GM18507 (cell line): Measurements from ENCODE around the gene SLC30A7.
A peak's percentile ranks its signal among the peaks of the same experiment; 100 is the strongest.
"Not testable (repeated sequence)": the region's sequence is repeated elsewhere in the genome, so short reads cannot be mapped to it uniquely, and the experiment has no call there.

Source experiments
- DNase-seq: peaks from one replicate; pipeline ENCODE4 v3.0.0; 2011; ENCODE audit warnings: low read depth; ENCODE audit not compliant: insufficient read length; ENCODE audit errors: extremely low spot score
- FAIRE-seq: peaks from 2 replicates; lab custom pipeline; 2011; peaks lifted over from hg19 to GRCh38; lab: Jason Lieb, UNC

SLC30A7 gene

GRCh38 chr1:100883963-100884362 is 11.9 kb upstream of the SLC30A7 start:
- FAIRE-seq: no peak

GRCh38 chr1:100889007-100889406 is 6.9 kb upstream of the SLC30A7 start:
- not testable (repeated sequence) for DNase-seq, FAIRE-seq

More at GRCh38 chr1:100883963-100884362, 11.9 kb upstream of the SLC30A7 start:
- no peak for DNase-seq

- not testable (repeated sequence) for FAIRE-seq, DNase-seq
Observed at GRCh38 chr1:100889869-100890482, 5.9 kb upstream of the SLC30A7 start.

- no peak for DNase-seq
- no peak for FAIRE-seq
Observed at GRCh38 chr1:100891380-100891779, 4.5 kb upstream of the SLC30A7 start.

GRCh38 chr1:100892554-100892953 is 3.3 kb upstream of the SLC30A7 start:
- FAIRE-seq (no peak), DNase-seq (no peak)

- FAIRE-seq (no peak), DNase-seq (no peak)
Observed at GRCh38 chr1:100893718-100894117, 2.2 kb upstream of the SLC30A7 start.

GRCh38 chr1:100894603-100895539 is 1.0 kb upstream of the SLC30A7 start, which contains the start of gene EXTL2:
Gene EXTL2, minus strand, starts transcription at chr1:100894842. Its CDS starts 6,085 bp downstream, at chr1:100888757.
- peak; percentile 69 for FAIRE-seq

GRCh38 chr1:100896481-100896982 is 642 bp downstream of the SLC30A7 start:
- DNase-seq: no peak

More at GRCh38 chr1:100894603-100895539, 1.0 kb upstream of the SLC30A7 start, which contains the start of gene EXTL2:
- peak; percentile 50 for DNase-seq

GRCh38 chr1:100902365-100902764 is 6.5 kb downstream of the SLC30A7 start:
- no peak for DNase-seq
- no peak for FAIRE-seq

More at GRCh38 chr1:100896481-100896982, 642 bp downstream of the SLC30A7 start:
- peak; percentile 75 for FAIRE-seq

- FAIRE-seq (no peak), DNase-seq (no peak)
Observed at GRCh38 chr1:100903777-100904176, 7.9 kb downstream of the SLC30A7 start.

GRCh38 chr1:100904528-100904927 is 8.6 kb downstream of the SLC30A7 start:
- FAIRE-seq: no peak
- no peak for DNase-seq

- DNase-seq (no peak), FAIRE-seq (no peak)
Observed at GRCh38 chr1:100905181-100905580, 9.3 kb downstream of the SLC30A7 start.

- DNase-seq (no peak), FAIRE-seq (no peak)
Observed at GRCh38 chr1:100907887-100908286, 12.0 kb downstream of the SLC30A7 start.

- no peak for FAIRE-seq
- DNase-seq: no peak
Observed at GRCh38 chr1:100909018-100909417, 13.1 kb downstream of the SLC30A7 start.

GRCh38 chr1:100912019-100912418 is 16.1 kb downstream of the SLC30A7 start:
- DNase-seq (no peak), FAIRE-seq (peak; percentile 33)

- DNase-seq (no peak), FAIRE-seq (peak; percentile 87)
Observed at GRCh38 chr1:100921110-100921706, 25.3 kb downstream of the SLC30A7 start.

GRCh38 chr1:100924212-100924611 is 28.3 kb downstream of the SLC30A7 start:
- no peak for DNase-seq
- no peak for FAIRE-seq

GRCh38 chr1:100924991-100925390 is 29.1 kb downstream of the SLC30A7 start:
- no peak for DNase-seq
- FAIRE-seq: no peak

GRCh38 chr1:100926240-100926639 is 30.4 kb downstream of the SLC30A7 start:
- no peak for DNase-seq
- FAIRE-seq: no peak

- DNase-seq (no peak), FAIRE-seq (peak; percentile 15)
Observed at GRCh38 chr1:100927276-100927675, 31.4 kb downstream of the SLC30A7 start.
